Mesenchymal stem cell (in vitro differentiated cells and primary cell): ENCODE data around the gene BZW1.

Source experiments
- DNase-seq: peaks from one replicate; pipeline ENCODE4 v3.0.0-alpha.2; 2013
- H2AFZ ChIP-seq: one replicate; pipeline ENCODE4 v1.6.1; 2013; ENCODE audit warnings: low read depth, mild to moderate bottlenecking, control low read depth, inconsistent platforms, low read length, moderate library complexity
- H2AK5ac ChIP-seq: 2 replicates; pipeline ENCODE4 v1.6.1; 2013; ENCODE audit warnings: low read length, moderate library complexity, mild to moderate bottlenecking, inconsistent platforms; ENCODE audit not compliant: severe bottlenecking
- H2BK120ac ChIP-seq: one replicate; pipeline ENCODE4 v1.6.1; 2013; ENCODE audit warnings: low read depth, mild to moderate bottlenecking, inconsistent platforms, low read length, moderate library complexity
- H2BK12ac ChIP-seq, 2 experiments: one replicate each; pipeline ENCODE4 v1.6.1; 2013; ENCODE audit warnings: inconsistent platforms in 2 of 2, low read length in 2 of 2, mild to moderate bottlenecking in 2 of 2, moderate library complexity in 2 of 2, control low read depth in 1 of 2
- H2BK15ac ChIP-seq: one replicate; pipeline ENCODE4 v1.6.1; 2013; ENCODE audit warnings: mild to moderate bottlenecking, low read depth, inconsistent platforms; ENCODE audit not compliant: poor library complexity, severe bottlenecking
- H2BK5ac ChIP-seq: 2 replicates; pipeline ENCODE4 v1.6.1; 2013; ENCODE audit warnings: low read depth, mild to moderate bottlenecking, low read length, control low read depth, inconsistent platforms; ENCODE audit not compliant: poor library complexity, severe bottlenecking
- H3K14ac ChIP-seq, 2 experiments: one replicate each; pipeline ENCODE4 v1.6.1; 2013; ENCODE audit warnings: inconsistent platforms in 2 of 2, low read length in 2 of 2, control low read depth in 1 of 2, mild to moderate bottlenecking in 1 of 2, moderate library complexity in 1 of 2
- H3K18ac ChIP-seq, 2 experiments: one replicate each; pipeline ENCODE4 v1.6.1; 2013; ENCODE audit warnings: inconsistent platforms in 2 of 2, low read length in 2 of 2, control low read depth in 1 of 2, low read depth in 1 of 2, mild to moderate bottlenecking in 1 of 2
- H3K23ac ChIP-seq, 2 experiments: one replicate each; pipeline ENCODE4 v1.6.1; 2013; ENCODE audit warnings: inconsistent platforms in 2 of 2, low read length in 2 of 2, mild to moderate bottlenecking in 2 of 2, moderate library complexity in 2 of 2, control low read depth in 1 of 2
- H3K27ac ChIP-seq: 2 replicates; pipeline ENCODE4 v1.5.1; 2013; ENCODE audit warnings: mild to moderate bottlenecking, moderate library complexity, low read length, control low read depth, inconsistent platforms; ENCODE audit not compliant: poor library complexity, severe bottlenecking
- H3K27me3 ChIP-seq, 2 experiments: 2 replicates each; pipeline versions ENCODE4 v1.6.1 to v1.7.0; 2013; ENCODE audit warnings: low read length in 2 of 2, mild to moderate bottlenecking in 2 of 2, moderate library complexity in 2 of 2, control low read depth in 1 of 2, inconsistent platforms in 1 of 2; ENCODE audit not compliant: control insufficient read depth in 1 of 2, insufficient read depth in 1 of 2
- H3K36me3 ChIP-seq, 2 experiments: 2 replicates each; pipeline versions ENCODE4 v1.6.1 to v1.7.0; 2013; ENCODE audit warnings: low read length in 2 of 2, control low read depth in 1 of 2, inconsistent platforms in 1 of 2, low read depth in 1 of 2, mild to moderate bottlenecking in 1 of 2; ENCODE audit not compliant: insufficient read depth in 2 of 2, control insufficient read depth in 1 of 2
- H3K4ac ChIP-seq, 2 experiments: one replicate each; pipeline ENCODE4 v1.6.1; 2013; ENCODE audit warnings: inconsistent platforms in 2 of 2, low read length in 2 of 2, mild to moderate bottlenecking in 2 of 2, moderate library complexity in 2 of 2, control low read depth in 1 of 2, low read depth in 1 of 2
- H3K4me1 ChIP-seq: 2 replicates; pipeline ENCODE4 v1.6.1; 2013; ENCODE audit warnings: low read depth, low read length, control low read depth; ENCODE audit not compliant: control insufficient read depth, insufficient read depth
- H3K4me2 ChIP-seq: 2 replicates; pipeline ENCODE4 v1.6.1; 2013; ENCODE audit warnings: low read length, mild to moderate bottlenecking, inconsistent platforms; ENCODE audit not compliant: poor library complexity, severe bottlenecking
- H3K4me3 ChIP-seq, 2 experiments: 2 replicates each; pipeline versions ENCODE4 v1.5.1 to v1.7.0; 2013; ENCODE audit warnings: low read length in 2 of 2, mild to moderate bottlenecking in 2 of 2, control low read depth in 1 of 2, low read depth in 1 of 2; ENCODE audit not compliant: insufficient read depth in 1 of 2
- H3K79me1 ChIP-seq: replicated peaks from 2 replicates; pipeline ENCODE4 v1.6.1; 2013; ENCODE audit warnings: mild to moderate bottlenecking, control low read depth, low read length, inconsistent platforms; ENCODE audit not compliant: poor library complexity, severe bottlenecking
- H3K9ac ChIP-seq: 2 replicates; pipeline ENCODE4 v1.7.0; 2013; ENCODE audit warnings: mild to moderate bottlenecking, low read length, moderate library complexity
- H3K9me3 ChIP-seq: 2 replicates; pipeline ENCODE4 v1.7.0; 2013; ENCODE audit warnings: mild to moderate bottlenecking, low read length; ENCODE audit not compliant: control insufficient read depth
- H4K8ac ChIP-seq: one replicate; pipeline ENCODE4 v1.6.1; 2013; ENCODE audit warnings: inconsistent platforms, mild to moderate bottlenecking, low read length, moderate library complexity
- H4K91ac ChIP-seq: one replicate; pipeline ENCODE4 v1.6.1; 2013; ENCODE audit warnings: mild to moderate bottlenecking, low read length, inconsistent platforms
- WGBS: methylation state at CpG from one replicate; pipeline ENCODE4 v1.1.7; 2013; ENCODE audit warnings: mixed read lengths; 5-methylcytosine and 5-hydroxymethylcytosine counted together

Gene BZW1

GRCh38 chr2:200786423-200786822 is 25.3 kb upstream of the BZW1 start:
- Histone ChIP-seq H3K79me1 (no peaks in the 10 kb centered on the region), H2AFZ (no peak overlapping the region), H4K8ac (no peak overlapping the region), H3K36me3 (no peaks in the 10 kb centered on the region), H3K4me3 (no peak overlapping the region), H3K4me1 (peaks cover 9% of the 10 kb centered on the region), H3K4me2 (no peak overlapping the region), H2BK5ac (no peak overlapping the region), H3K18ac (no peak overlapping the region), H2BK12ac (no peak overlapping the region), H3K27ac (peak overlapping the region; percentile 52), H2AK5ac (no peak overlapping the region), H4K91ac (no peak overlapping the region), H3K9me3 (no peaks in the 10 kb centered on the region), H3K4ac (no peak overlapping the region), H3K27me3 (no peaks in the 10 kb centered on the region), H3K9ac (peak overlapping the region; percentile 69), H3K14ac (no peak overlapping the region), H3K23ac (no peak overlapping the region), H2BK15ac (no peak overlapping the region), H2BK120ac (no peak overlapping the region)
- WGBS, result no CpG with 5 or more reads among the region's 2 CpGs
- peak; percentile 81 for DNase-seq

- Histone ChIP-seq H3K4me1 (peaks cover 9% of the 10 kb centered on the region), H3K4ac (no peak overlapping the region), H2AK5ac (no peak overlapping the region), H3K9me3 (no peaks in the 10 kb centered on the region), H3K4me3 (peak overlapping the region in 1 of 2 experiments; percentile 12), H2BK12ac (no peak overlapping the region), H4K91ac (no peak overlapping the region), H2BK120ac (no peak overlapping the region), H4K8ac (no peak overlapping the region), H3K27me3 (no peaks in the 10 kb centered on the region), H2BK15ac (no peak overlapping the region), H3K18ac (no peak overlapping the region), H3K14ac (no peak overlapping the region), H3K27ac (peak overlapping the region; percentile 52), H3K4me2 (no peak overlapping the region), H2AFZ (no peak overlapping the region), H3K9ac (peak overlapping the region; percentile 69), H2BK5ac (no peak overlapping the region), H3K23ac (no peak overlapping the region), H3K36me3 (no peaks in the 10 kb centered on the region), H3K79me1 (no peaks in the 10 kb centered on the region)
- WGBS, result 0% methylated on average over 1 of the region's 3 CpGs
- DNase-seq, result peak; percentile 65
Observed at GRCh38 chr2:200786826-200787225, 24.9 kb upstream of the BZW1 start.

GRCh38 chr2:200787351-200788120 is 24.2 kb upstream of the BZW1 start:
- Histone ChIP-seq H3K9ac (peak overlapping the region; percentile 69), H3K18ac (peak overlapping the region; percentile 44 to 47), H2BK5ac (no peak overlapping the region), H3K14ac (no peak overlapping the region), H2AK5ac (peak overlapping the region; percentile 29), H3K23ac (no peak overlapping the region), H2AFZ (peak overlapping the region; percentile 10), H3K79me1 (no peaks in the 10 kb centered on the region), H4K91ac (peak overlapping the region; percentile 16), H3K27ac (peak overlapping the region; percentile 58), H2BK15ac (no peak overlapping the region), H3K27me3 (no peaks in the 10 kb centered on the region), H3K4ac (no peak overlapping the region), H3K4me3 (no peak overlapping the region), H2BK120ac (peak overlapping the region; percentile 12), H3K9me3 (no peaks in the 10 kb centered on the region), H3K36me3 (no peaks in the 10 kb centered on the region), H2BK12ac (peak overlapping the region; percentile 12 to 43), H4K8ac (peak overlapping the region; percentile 69), H3K4me2 (no peak overlapping the region), H3K4me1 (peaks cover 9% of the 10 kb centered on the region)
- peak; percentile 94 for DNase-seq
- 53% methylated on average over 16 of the region's 16 CpGs for WGBS

GRCh38 chr2:200788121-200788718 is 23.5 kb upstream of the BZW1 start:
- H3K4me3 ChIP-seq, result no peak overlapping the region
- no peak overlapping the region for H3K4ac ChIP-seq
- peaks cover 9% of the 10 kb centered on the region for H3K4me1 ChIP-seq
- WGBS, result over 99% methylated on average over 3 of the region's 6 CpGs
- no peak overlapping the region for H3K23ac ChIP-seq
- no peak overlapping the region for H2BK5ac ChIP-seq
- no peaks in the 10 kb centered on the region for H3K36me3 ChIP-seq
- no peak overlapping the region for H3K4me2 ChIP-seq
- H3K27ac ChIP-seq, result no peak overlapping the region
- H2BK15ac ChIP-seq, result no peak overlapping the region
- no peaks in the 10 kb centered on the region for H3K79me1 ChIP-seq
- H2AFZ ChIP-seq, result no peak overlapping the region
- DNase-seq, result peak; percentile 69
- peak overlapping the region; percentile 29 for H2AK5ac ChIP-seq
- H4K91ac ChIP-seq, result no peak overlapping the region
- H3K18ac ChIP-seq, result peak overlapping the region in 1 of 2 experiments; percentile 3
- peak overlapping the region; percentile 12 to 43 for H2BK12ac ChIP-seq
- H3K9ac ChIP-seq, result peak overlapping the region; percentile 55
- H2BK120ac ChIP-seq, result no peak overlapping the region
- H3K14ac ChIP-seq, result no peak overlapping the region
- H3K27me3 ChIP-seq, result no peaks in the 10 kb centered on the region
- no peaks in the 10 kb centered on the region for H3K9me3 ChIP-seq
- no peak overlapping the region for H4K8ac ChIP-seq
